HuH-7.5 (cell line): ENCODE measurements around the gene CYBA.
"Not testable (repeated sequence)": the region's sequence is repeated elsewhere in the genome, so short reads cannot be mapped to it uniquely, and the experiment has no call there.

Experiments
- DNase-seq: peaks from one replicate; pipeline ENCODE4 v3.0.0; 2011; ENCODE audit warnings: low spot score

Gene CYBA

GRCh38 chr16:88686439-88687253 lies 35.8 kb upstream of the CYBA start, which contains the start of gene SNAI3:
Gene SNAI3, minus strand, starts transcription at chr16:88686507. Its CDS starts 101 bp downstream, at chr16:88686406.
- peak; percentile 99 for DNase-seq

GRCh38 chr16:88686062-88686438 lies 35.2 kb upstream of the CYBA start:
- peak; percentile 75 for DNase-seq

GRCh38 chr16:88685156-88686061 lies 34.6 kb upstream of the CYBA start:
- peak; percentile 86 for DNase-seq

- DNase-seq, result no peak
Measured at GRCh38 chr16:88684569-88685155, 33.8 kb upstream of the CYBA start.

GRCh38 chr16:88681709-88682451 lies 31.0 kb upstream of the CYBA start:
- no peak for DNase-seq

- peak; percentile 97 for DNase-seq
Measured at GRCh38 chr16:88681084-88681680, 30.3 kb upstream of the CYBA start.

GRCh38 chr16:88680554-88681083 lies 29.8 kb upstream of the CYBA start:
- DNase-seq, result no peak

GRCh38 chr16:88678224-88678979 lies 27.5 kb upstream of the CYBA start:
- DNase-seq, result no peak

- no peak for DNase-seq
Measured at GRCh38 chr16:88677721-88678120, 26.9 kb upstream of the CYBA start.

- no peak for DNase-seq
Measured at GRCh38 chr16:88676502-88677242, 25.8 kb upstream of the CYBA start.

GRCh38 chr16:88673716-88674379 lies 23.0 kb upstream of the CYBA start:
- DNase-seq, result no peak

GRCh38 chr16:88672776-88673175 lies 21.9 kb upstream of the CYBA start:
- DNase-seq, result no peak

GRCh38 chr16:88671806-88672205 lies 21.0 kb upstream of the CYBA start:
- DNase-seq, result no peak

- DNase-seq, result no peak
Measured at GRCh38 chr16:88669980-88670379, 19.1 kb upstream of the CYBA start.

- not testable (repeated sequence) for DNase-seq
Measured at GRCh38 chr16:88669493-88669892, 18.6 kb upstream of the CYBA start.

GRCh38 chr16:88667461-88667860 lies 16.6 kb upstream of the CYBA start:
- no peak for DNase-seq

- DNase-seq, result no peak
Measured at GRCh38 chr16:88665570-88665969, 14.7 kb upstream of the CYBA start.

- DNase-seq, result no peak
Measured at GRCh38 chr16:88665148-88665547, 14.3 kb upstream of the CYBA start.
